HG02759 (cell line): ENCODE data around the gene ZNF133.

Source experiments
- ATAC-seq: cut with Tn5 transposase; IDR thresholded peaks from one replicate; pipeline ENCODE4 v1.9.1; 2021; ENCODE audit warnings: mild to moderate bottlenecking, moderate library complexity; ENCODE audit not compliant: unreplicated experiment

The ZNF133 gene

DNA sequence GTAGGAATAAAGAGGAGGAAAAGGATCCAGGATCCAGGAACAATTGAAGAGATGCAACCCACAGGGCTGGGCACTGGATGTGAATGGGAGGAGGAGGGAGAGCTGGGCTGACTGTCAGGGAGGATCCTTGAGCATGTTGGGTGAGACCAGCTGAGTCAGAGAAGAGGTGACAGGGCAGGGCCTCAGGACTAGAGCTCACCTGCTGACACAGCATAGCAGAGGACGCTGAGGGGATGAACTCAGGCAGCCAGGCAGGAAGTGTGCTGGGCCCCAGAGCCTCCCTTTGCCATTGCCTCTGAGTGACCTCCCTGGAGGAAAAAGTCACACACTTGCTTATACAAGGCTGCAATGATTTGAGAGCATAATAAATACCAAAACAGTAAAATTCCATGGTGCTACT lies 72.3 kb downstream of the ZNF133 start:
- ATAC-seq = no peak

DNA sequence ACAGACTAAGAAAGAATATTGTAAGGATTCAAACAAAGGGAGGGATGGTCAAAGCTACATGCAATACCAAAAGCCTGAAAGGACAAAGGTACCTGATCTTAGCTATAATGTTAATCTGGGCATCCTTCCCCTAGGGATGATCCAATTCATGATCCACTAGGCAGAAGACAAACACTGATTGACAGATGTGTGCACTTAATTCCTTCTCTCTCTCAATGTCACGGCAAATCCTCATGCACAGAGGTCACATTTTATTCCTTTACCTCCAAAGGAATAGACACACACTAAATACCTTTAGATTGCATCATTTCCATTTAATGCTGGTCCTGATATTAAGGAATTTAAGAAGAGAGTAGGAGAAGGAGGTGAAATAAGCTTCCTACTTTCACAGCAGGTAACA lies 73.4 kb downstream of the ZNF133 start:
- ATAC-seq = no peak

DNA sequence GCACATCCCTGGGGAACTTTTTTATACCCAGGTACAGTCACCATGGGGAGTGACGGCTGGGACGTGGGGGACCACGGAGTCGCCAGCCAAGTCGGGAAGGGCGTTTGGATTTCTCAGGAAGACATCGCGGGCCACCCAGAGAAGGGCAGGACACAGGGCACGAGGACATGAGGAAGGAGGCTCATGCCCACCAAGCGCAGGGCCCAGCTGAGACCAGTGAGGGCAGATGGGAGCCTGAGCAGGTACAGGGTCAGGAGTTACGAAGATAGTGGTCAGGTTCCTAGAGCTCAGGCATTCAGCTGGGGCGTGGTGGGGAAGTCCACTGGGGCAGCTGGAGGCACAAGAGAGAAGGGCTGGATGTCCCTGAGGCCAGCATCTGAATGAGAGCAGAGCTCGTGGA lies 74.6 kb downstream of the ZNF133 start:
- no peak for ATAC-seq

DNA sequence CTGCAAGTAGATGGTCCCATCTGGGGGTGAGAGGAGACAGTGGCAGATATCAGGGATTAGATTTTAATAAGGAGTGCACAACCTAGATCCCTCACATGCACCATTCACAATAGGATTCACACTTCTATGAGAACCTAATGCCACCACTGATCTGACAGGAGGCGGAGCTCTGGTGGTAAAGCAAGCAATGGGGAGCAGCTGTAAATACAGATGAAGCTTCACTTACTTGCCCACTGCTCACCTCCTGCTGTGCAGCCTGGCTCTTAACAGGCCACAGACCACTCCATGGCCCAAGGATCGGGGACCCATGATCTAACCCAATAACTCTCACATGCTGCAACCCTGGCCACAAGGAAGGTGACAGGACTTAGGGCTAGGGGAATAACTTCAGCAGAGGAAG lies 75.4 kb downstream of the ZNF133 start:
- no peak for ATAC-seq

- no peak for ATAC-seq
These were observed 76.4 kb downstream of the ZNF133 start for GRCh38 chr20:18364768-18365167.
